Liver (tissue), 9 donors: ENCODE data around the gene TGM2. TPM values are rescaled to one million over a fixed set of nuclear protein-coding genes. Genes with fewer than 3 reads are reported as not detected.
A peak's percentile ranks its signal among the peaks of the same experiment; 100 is the strongest.

Source experiments
- DNase-seq: peaks from one replicate; pipeline ENCODE4 v3.0.0-alpha.2; 2017; ENCODE audit warnings: low spot score
- H3K27ac ChIP-seq, 2 donors: one replicate each; pipeline ENCODE4 v1.7.0; 2013; ENCODE audit warnings: inconsistent platforms in 2 of 2, low read length in 2 of 2, control low read depth in 1 of 2, low read depth in 1 of 2, mild to moderate bottlenecking in 1 of 2
- H3K27me3 ChIP-seq, 4 donors: one replicate each; pipeline versions ENCODE4 v1.6.1 to v1.7.0; 2013; ENCODE audit warnings: low read length in 3 of 4, inconsistent platforms in 1 of 4, mild to moderate bottlenecking in 1 of 4, moderate library complexity in 1 of 4; ENCODE audit not compliant: control insufficient read depth in 4 of 4, insufficient read depth in 4 of 4
- H3K36me3 ChIP-seq, 4 donors: one replicate each; pipeline versions ENCODE4 v1.6.1 to v1.7.0; 2013; ENCODE audit warnings: low read length in 3 of 4, mild to moderate bottlenecking in 3 of 4, low read depth in 1 of 4, moderate library complexity in 1 of 4; ENCODE audit not compliant: control insufficient read depth in 4 of 4, insufficient read depth in 3 of 4
- H3K4me1 ChIP-seq, 4 donors: one replicate each; pipeline versions ENCODE4 v1.6.1 to v1.7.0; 2013; ENCODE audit warnings: low read length in 3 of 4, mild to moderate bottlenecking in 3 of 4, moderate library complexity in 1 of 4; ENCODE audit not compliant: control insufficient read depth in 4 of 4, insufficient read depth in 4 of 4
- H3K4me3 ChIP-seq, 3 donors: one replicate each; pipeline versions ENCODE4 v1.6.1 to v1.7.0; 2013; ENCODE audit warnings: low read length in 3 of 3, control low read depth in 1 of 3, low read depth in 1 of 3, mild to moderate bottlenecking in 1 of 3
- H3K9ac ChIP-seq, 2 donors: one replicate each; pipeline ENCODE4 v1.7.0; 2013; ENCODE audit warnings: low read length in 2 of 2, mild to moderate bottlenecking in 2 of 2, moderate library complexity in 2 of 2, control low read depth in 1 of 2, low read depth in 1 of 2
- H3K9me3 ChIP-seq, 4 donors: one replicate each; pipeline versions ENCODE4 v1.6.1 to v1.7.0; 2013; ENCODE audit warnings: low read length in 3 of 4; ENCODE audit not compliant: control insufficient read depth in 4 of 4
- CTCF ChIP-seq: fragments of 150-350 bp; IDR thresholded peaks from 2 replicates; pipeline ENCODE4 v1.5.1; 2017; ENCODE audit warnings: improper control_type of control experiment, low read depth, low read length; ENCODE audit not compliant: missing input control
- FOXA1 ChIP-seq: IDR thresholded peaks from 2 replicates; pipeline ENCODE4 v1.6.1; 2016; ENCODE audit warnings: antibody characterized with exemption
- FOXA2 ChIP-seq: IDR thresholded peaks from 2 replicates; pipeline ENCODE4 v1.6.1; 2016; ENCODE audit warnings: antibody characterized with exemption
- GABPA ChIP-seq, 2 donors: IDR thresholded peaks in 1 of 2; conservative IDR thresholded peaks in 1 of 2; 2 replicates each; pipeline ENCODE4 v1.6.1; 2016; ENCODE audit warnings: antibody characterized with exemption in 2 of 2, mild to moderate bottlenecking in 1 of 2, moderate library complexity in 1 of 2
- HNF4A ChIP-seq, 2 donors: conservative IDR thresholded peaks; 2 replicates each; pipeline ENCODE4 v1.6.1; 2016; ENCODE audit warnings: antibody characterized with exemption in 2 of 2, mild to moderate bottlenecking in 2 of 2
- NR2F2 ChIP-seq: IDR thresholded peaks from 2 replicates; pipeline ENCODE4 v1.6.1; 2016; ENCODE audit warnings: antibody characterized with exemption
- WGBS: extraction: QIAGEN DNeasy Blood & Tissue Kit; methylation state at CpG from one replicate; pipeline ENCODE4 v1.1.7; 2013; 5-methylcytosine and 5-hydroxymethylcytosine counted together
- polyA plus RNA-seq, 2 donors: library from polyadenylated mRNA; stranded (reverse) in 1 of 2; unstranded in 1 of 2; fragments of 200-250 nt in 1 of 2; fragments of >200 nt in 1 of 2; fragmentation: Nextera tagmentation in 1 of 2; extraction: Ambion mirVana in 1 of 2; gene quantifications; one replicate each; pipeline versions ENCODE4 v1.2.1 to v1.2.3, GENCODE V29; 2013 to 2015
- total RNA-seq, 2 donors: library from RNA; depleted of rRNA; stranded (reverse); fragments of >200 nt; gene quantifications; one replicate each; pipeline ENCODE4 v1.2.3, GENCODE V29; 2014
- TF ChIP-seq, protein P1 (sequence below): IDR thresholded peaks from 2 replicates; pipeline ENCODE4 v1.6.1; 2016; ENCODE audit warnings: antibody characterized with exemption, mild to moderate bottlenecking
- TF ChIP-seq, protein P2 (sequence below): IDR thresholded peaks from 2 replicates; pipeline ENCODE4 v1.6.1; 2016; ENCODE audit warnings: antibody characterized with exemption
- TF ChIP-seq, protein P3 (sequence below): IDR thresholded peaks from 2 replicates; pipeline ENCODE4 v1.6.1; 2016; ENCODE audit warnings: antibody characterized with exemption
- donor health status: healthy.
- donor health status: healthy.
- donor health status: healthy.
- donor health status: healthy.
- donor health status: healthy.

The TGM2 gene
- total and polyA plus RNA-seq, 4 donors, result 106 to 375 (median 190) TPM

- Histone ChIP-seq H3K4me1 (peaks cover 0 to 11% (median 4%) of the 10 kb centered on the region in 4 donors), H3K9ac (no peak overlapping the region), H3K27me3 (no peaks in the 10 kb centered on the region), H3K9me3 (no peaks in the 10 kb centered on the region), H3K36me3 (peaks cover 2 to 44% (median 24%) of the 10 kb centered on the region in 4 donors), H3K4me3 (no peak overlapping the region), H3K27ac (no peak overlapping the region)
- peak in 1 of 2 donors; percentile 13 for TF ChIP-seq HNF4A (conservative IDR thresholded peaks at IDR 0.05)
- no peak for TF ChIP-seq GABPA (IDR thresholded peaks at IDR 0.05 in 1 of 2, conservative IDR thresholded peaks at IDR 0.05 in 1 of 2)
- no peak for TF ChIP-seq FOXA1
- TF ChIP-seq, protein P1, sequence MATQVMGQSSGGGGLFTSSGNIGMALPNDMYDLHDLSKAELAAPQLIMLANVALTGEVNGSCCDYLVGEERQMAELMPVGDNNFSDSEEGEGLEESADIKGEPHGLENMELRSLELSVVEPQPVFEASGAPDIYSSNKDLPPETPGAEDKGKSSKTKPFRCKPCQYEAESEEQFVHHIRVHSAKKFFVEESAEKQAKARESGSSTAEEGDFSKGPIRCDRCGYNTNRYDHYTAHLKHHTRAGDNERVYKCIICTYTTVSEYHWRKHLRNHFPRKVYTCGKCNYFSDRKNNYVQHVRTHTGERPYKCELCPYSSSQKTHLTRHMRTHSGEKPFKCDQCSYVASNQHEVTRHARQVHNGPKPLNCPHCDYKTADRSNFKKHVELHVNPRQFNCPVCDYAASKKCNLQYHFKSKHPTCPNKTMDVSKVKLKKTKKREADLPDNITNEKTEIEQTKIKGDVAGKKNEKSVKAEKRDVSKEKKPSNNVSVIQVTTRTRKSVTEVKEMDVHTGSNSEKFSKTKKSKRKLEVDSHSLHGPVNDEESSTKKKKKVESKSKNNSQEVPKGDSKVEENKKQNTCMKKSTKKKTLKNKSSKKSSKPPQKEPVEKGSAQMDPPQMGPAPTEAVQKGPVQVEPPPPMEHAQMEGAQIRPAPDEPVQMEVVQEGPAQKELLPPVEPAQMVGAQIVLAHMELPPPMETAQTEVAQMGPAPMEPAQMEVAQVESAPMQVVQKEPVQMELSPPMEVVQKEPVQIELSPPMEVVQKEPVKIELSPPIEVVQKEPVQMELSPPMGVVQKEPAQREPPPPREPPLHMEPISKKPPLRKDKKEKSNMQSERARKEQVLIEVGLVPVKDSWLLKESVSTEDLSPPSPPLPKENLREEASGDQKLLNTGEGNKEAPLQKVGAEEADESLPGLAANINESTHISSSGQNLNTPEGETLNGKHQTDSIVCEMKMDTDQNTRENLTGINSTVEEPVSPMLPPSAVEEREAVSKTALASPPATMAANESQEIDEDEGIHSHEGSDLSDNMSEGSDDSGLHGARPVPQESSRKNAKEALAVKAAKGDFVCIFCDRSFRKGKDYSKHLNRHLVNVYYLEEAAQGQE, result peak; percentile 31
- no peak for DNase-seq
Observed at GRCh38 chr20:38082894-38083293, 82.2 kb downstream of the TGM2 start.

GRCh38 chr20:38081575-38081974, 83.5 kb downstream of the TGM2 start:
- Histone ChIP-seq H3K27me3 (no peaks in the 10 kb centered on the region), H3K36me3 (peaks cover 4 to 40% (median 26%) of the 10 kb centered on the region in 4 donors), H3K4me3 (no peak overlapping the region), H3K9ac (no peak overlapping the region), H3K9me3 (no peaks in the 10 kb centered on the region), H3K4me1 (peaks cover 0 to 11% (median 4%) of the 10 kb centered on the region in 4 donors), H3K27ac (no peak overlapping the region)
- no peak for TF ChIP-seq NR2F2
- TF ChIP-seq, protein P2, sequence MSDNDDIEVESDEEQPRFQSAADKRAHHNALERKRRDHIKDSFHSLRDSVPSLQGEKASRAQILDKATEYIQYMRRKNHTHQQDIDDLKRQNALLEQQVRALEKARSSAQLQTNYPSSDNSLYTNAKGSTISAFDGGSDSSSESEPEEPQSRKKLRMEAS, result no peak
- TF ChIP-seq, protein P3, sequence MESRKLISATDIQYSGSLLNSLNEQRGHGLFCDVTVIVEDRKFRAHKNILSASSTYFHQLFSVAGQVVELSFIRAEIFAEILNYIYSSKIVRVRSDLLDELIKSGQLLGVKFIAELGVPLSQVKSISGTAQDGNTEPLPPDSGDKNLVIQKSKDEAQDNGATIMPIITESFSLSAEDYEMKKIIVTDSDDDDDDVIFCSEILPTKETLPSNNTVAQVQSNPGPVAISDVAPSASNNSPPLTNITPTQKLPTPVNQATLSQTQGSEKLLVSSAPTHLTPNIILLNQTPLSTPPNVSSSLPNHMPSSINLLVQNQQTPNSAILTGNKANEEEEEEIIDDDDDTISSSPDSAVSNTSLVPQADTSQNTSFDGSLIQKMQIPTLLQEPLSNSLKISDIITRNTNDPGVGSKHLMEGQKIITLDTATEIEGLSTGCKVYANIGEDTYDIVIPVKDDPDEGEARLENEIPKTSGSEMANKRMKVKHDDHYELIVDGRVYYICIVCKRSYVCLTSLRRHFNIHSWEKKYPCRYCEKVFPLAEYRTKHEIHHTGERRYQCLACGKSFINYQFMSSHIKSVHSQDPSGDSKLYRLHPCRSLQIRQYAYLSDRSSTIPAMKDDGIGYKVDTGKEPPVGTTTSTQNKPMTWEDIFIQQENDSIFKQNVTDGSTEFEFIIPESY, result no peak
- no peak for TF ChIP-seq CTCF
- TF ChIP-seq FOXA2, result no peak
- TF ChIP-seq, protein P1, result no peak
- DNase-seq, result no peak
- WGBS, result 94% methylated on average over 3 of the region's 3 CpGs
